ENCODE data around the gene UNC13B.

GRCh38 chr9:35257986-35258659 lies 96.3 kb downstream of the UNC13B start:
- no peak for TF ChIP-seq ATF3 (CRISPR knock-in tag; IDR thresholded peaks at IDR 0.05)
- no peak for TF ChIP-seq JUN (CRISPR knock-in tag; IDR thresholded peaks at IDR 0.05)
- no peak for TF ChIP-seq PHF8 (CRISPR knock-in tag; IDR thresholded peaks at IDR 0.05)
- no peak for TF ChIP-seq ASH2L (IDR thresholded peaks at IDR 0.05; ENCODE audit: insufficient read length, low read depth, low read length)
- TF ChIP-seq, protein P1, sequence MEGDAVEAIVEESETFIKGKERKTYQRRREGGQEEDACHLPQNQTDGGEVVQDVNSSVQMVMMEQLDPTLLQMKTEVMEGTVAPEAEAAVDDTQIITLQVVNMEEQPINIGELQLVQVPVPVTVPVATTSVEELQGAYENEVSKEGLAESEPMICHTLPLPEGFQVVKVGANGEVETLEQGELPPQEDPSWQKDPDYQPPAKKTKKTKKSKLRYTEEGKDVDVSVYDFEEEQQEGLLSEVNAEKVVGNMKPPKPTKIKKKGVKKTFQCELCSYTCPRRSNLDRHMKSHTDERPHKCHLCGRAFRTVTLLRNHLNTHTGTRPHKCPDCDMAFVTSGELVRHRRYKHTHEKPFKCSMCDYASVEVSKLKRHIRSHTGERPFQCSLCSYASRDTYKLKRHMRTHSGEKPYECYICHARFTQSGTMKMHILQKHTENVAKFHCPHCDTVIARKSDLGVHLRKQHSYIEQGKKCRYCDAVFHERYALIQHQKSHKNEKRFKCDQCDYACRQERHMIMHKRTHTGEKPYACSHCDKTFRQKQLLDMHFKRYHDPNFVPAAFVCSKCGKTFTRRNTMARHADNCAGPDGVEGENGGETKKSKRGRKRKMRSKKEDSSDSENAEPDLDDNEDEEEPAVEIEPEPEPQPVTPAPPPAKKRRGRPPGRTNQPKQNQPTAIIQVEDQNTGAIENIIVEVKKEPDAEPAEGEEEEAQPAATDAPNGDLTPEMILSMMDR (CRISPR knock-in tag; IDR thresholded peaks at IDR 0.05), result no peak
- TF ChIP-seq MAX (IDR thresholded peaks at IDR 0.05), result no peak
- no peak for TF ChIP-seq ZNF598 (CRISPR knock-in tag; IDR thresholded peaks at IDR 0.05; ENCODE audit: borderline replicate concordance)
- TF ChIP-seq MZF1 (CRISPR knock-in tag; IDR thresholded peaks at IDR 0.05; ENCODE audit: borderline replicate concordance), result no peak
- TF ChIP-seq TEAD2 (CRISPR knock-in tag; IDR thresholded peaks at IDR 0.05), result no peak
- TF ChIP-seq MAFG (CRISPR knock-in tag; IDR thresholded peaks at IDR 0.05), result no peak
- TF ChIP-seq MAF1 (CRISPR knock-in tag; IDR thresholded peaks at IDR 0.05; ENCODE audit: borderline replicate concordance), result no peak
- no peak for TF ChIP-seq ZNF749 (CRISPR knock-in tag; IDR thresholded peaks at IDR 0.05; ENCODE audit: borderline replicate concordance)
- no peak for TF ChIP-seq ZNF282 (IDR thresholded peaks at IDR 0.05; ENCODE audit: partially characterized antibody)
